HepG2 (cell line): ENCODE data around the gene POLQ. TPM values are rescaled to one million over a fixed set of nuclear protein-coding genes. Genes with fewer than 3 reads are reported as not detected.

ENCODE experiments used
- ATAC-seq: fragments of 200-7000 bp; cut with Tn5 transposase; 3 replicates; pipeline ENCODE4 v1.9.1; 2020; ENCODE audit warnings: mild to moderate bottlenecking, moderate library complexity
- Bru-seq: library from RNA; stranded (reverse); fragments of 400-500 nt; gene quantifications from one replicate; lab custom pipeline; 2021; lab: Mats Ljungman, UMichigan
- BruChase-seq, 2 experiments: library from RNA; stranded (reverse); fragments of 400-500 nt; gene quantifications; one replicate each; lab custom pipeline; 2021; lab: Mats Ljungman, UMichigan
- BruUV-seq: library from RNA; stranded (reverse); fragments of 400-500 nt; replicated peaks from 2 replicates; lab custom pipeline; 2021; lab: Mats Ljungman, UMichigan
- CTCF ChIA-PET: fragments of 300-600 bp; formaldehyde crosslinking; extraction: SDS; loops from one replicate; lab custom pipeline; 2021; ENCODE audit warnings: low total read pairs, inconsistent platforms, low intra/inter-chr PET ratio; lab: Yijun Ruan, JAX
- POLR2A ChIA-PET: fragments of 350-600 bp; sonication (Branson Sonifier 250); formaldehyde crosslinking; loops from one replicate; lab custom pipeline; 2020; ENCODE audit warnings: antibody characterized with exemption, inconsistent platforms; lab: Yijun Ruan, JAX
- DNase-seq: peaks from one replicate; pipeline ENCODE4 v3.0.0-alpha.2; 2015; ENCODE audit warnings: low spot score
- FAIRE-seq: peaks from 3 replicates; lab custom pipeline; 2011; peaks lifted over from hg19 to GRCh38; lab: Jason Lieb, UNC
- H2AFZ ChIP-seq: one replicate; pipeline ENCODE4 v1.6.1; 2011; ENCODE audit warnings: low read length, inconsistent platforms
- H3K27ac ChIP-seq: fragments of 300-600 bp; 3 replicates; pipeline ENCODE4 v1.8.0; 2011; ENCODE audit warnings: mixed run types, mild to moderate bottlenecking, mixed read lengths, low read length, inconsistent platforms; ENCODE audit not compliant: insufficient read depth; ENCODE audit errors: extremely low read length
- H3K27me3 ChIP-seq, 2 experiments: fragments of 200-600 bp in 1 of 2; 2 replicates in 1 of 2; 3 replicates in 1 of 2; pipeline versions ENCODE4 v1.6.0 to v1.8.0; 2011; ENCODE audit warnings: low read length in 2 of 2, mild to moderate bottlenecking in 2 of 2, moderate library complexity in 2 of 2, inconsistent platforms in 1 of 2; ENCODE audit not compliant: insufficient read depth in 2 of 2, control insufficient read depth in 1 of 2
- H3K36me3 ChIP-seq, 2 experiments: fragments of 200-600 bp in 1 of 2; replicated peaks in 1 of 2; 2 replicates in 1 of 2; 3 replicates in 1 of 2; pipeline versions ENCODE4 v1.5.1 to v1.8.0; 2011; ENCODE audit warnings: low read length in 2 of 2, inconsistent platforms in 1 of 2; ENCODE audit not compliant: insufficient read depth in 2 of 2, control insufficient read depth in 1 of 2
- H3K4me1 ChIP-seq: 2 replicates; pipeline ENCODE4 v1.5.1; 2012; ENCODE audit warnings: low read length, inconsistent platforms; ENCODE audit not compliant: insufficient read depth
- H3K4me2 ChIP-seq: 2 replicates; pipeline ENCODE4 v1.6.0; 2011; ENCODE audit warnings: low read depth, low read length, inconsistent platforms
- H3K4me3 ChIP-seq, 3 experiments: fragments of 200-600 bp in 1 of 3; sonication (generic), shearing (Covaris generic) in 1 of 3; replicated peaks in 1 of 3; 2 replicates each; pipeline ENCODE4 v1.5.1; 2011 to 2016; ENCODE audit warnings: low read length in 3 of 3, inconsistent platforms in 2 of 3, low read depth in 2 of 3, mild to moderate bottlenecking in 2 of 3, control low read depth in 1 of 3, mixed read lengths in 1 of 3; ENCODE audit not compliant: insufficient read depth in 1 of 3
- H3K79me2 ChIP-seq: one replicate; pipeline ENCODE4 v1.6.1; 2011; ENCODE audit warnings: low read length, inconsistent platforms; ENCODE audit not compliant: insufficient read depth
- H3K9ac ChIP-seq: 2 replicates; pipeline ENCODE4 v1.6.0; 2011; ENCODE audit warnings: mild to moderate bottlenecking, low read depth, low read length, inconsistent platforms; ENCODE audit not compliant: insufficient read depth
- H3K9me3 ChIP-seq: 2 replicates; pipeline ENCODE4 v1.5.1; 2012; ENCODE audit warnings: mild to moderate bottlenecking, low read length
- H4K20me1 ChIP-seq: 2 replicates; pipeline ENCODE4 v1.6.0; 2011; ENCODE audit warnings: inconsistent platforms, mild to moderate bottlenecking, low read length, moderate library complexity; ENCODE audit not compliant: insufficient read depth
- FOXO1 ChIP-seq: sonication (generic); formaldehyde crosslinking; IDR thresholded peaks from 2 replicates; pipeline ENCODE4 v1.4.0; 2020; ENCODE audit warnings: missing genetic modification reagents
- GTF2F1 ChIP-seq: fragments of 150-350 bp; IDR thresholded peaks from 2 replicates; pipeline ENCODE4 v1.6.1; 2014; ENCODE audit warnings: low read length
- HES4 ChIP-seq: sonication (generic); formaldehyde crosslinking; IDR thresholded peaks from 2 replicates; pipeline ENCODE4 v1.9.0; 2021; ENCODE audit warnings: mild to moderate bottlenecking, missing genetic modification reagents, borderline replicate concordance
- KAT8 ChIP-seq: IDR thresholded peaks from 2 replicates; pipeline ENCODE4 v1.6.1; 2016; ENCODE audit warnings: missing genetic modification reagents, missing compliant biosample characterization
- KLF15 ChIP-seq: sonication (generic); formaldehyde crosslinking; IDR thresholded peaks from 2 replicates; pipeline ENCODE4 v1.8.1; 2023; ENCODE audit warnings: borderline replicate concordance, mild to moderate bottlenecking, inconsistent platforms, missing genetic modification reagents, mixed read lengths
- MTF2 ChIP-seq: sonication (generic); formaldehyde crosslinking; IDR thresholded peaks from 2 replicates; pipeline ENCODE4 v1.5.0; 2020; ENCODE audit warnings: missing genetic modification reagents, borderline replicate concordance
- RFXAP ChIP-seq: sonication (generic); formaldehyde crosslinking; IDR thresholded peaks from 2 replicates; pipeline ENCODE4 v1.4.0; 2020; ENCODE audit warnings: missing genetic modification reagents, borderline replicate concordance
- SIN3B ChIP-seq: fragments of 150-350 bp; IDR thresholded peaks from 2 replicates; pipeline ENCODE4 v1.6.1; 2014; ENCODE audit warnings: low read length
- TSC22D2 ChIP-seq: sonication (generic); formaldehyde crosslinking; IDR thresholded peaks from 2 replicates; pipeline ENCODE4 v1.5.1; 2020; ENCODE audit warnings: missing genetic modification reagents, mild to moderate bottlenecking, borderline replicate concordance
- ZMYM4 ChIP-seq: sonication (generic); formaldehyde crosslinking; IDR thresholded peaks from 2 replicates; pipeline ENCODE4 v1.8.1; 2023; ENCODE audit warnings: mild to moderate bottlenecking, missing genetic modification reagents
- ZNF446 ChIP-seq: sonication (generic); formaldehyde crosslinking; IDR thresholded peaks from 2 replicates; pipeline ENCODE4 v1.5.0; 2020; ENCODE audit warnings: mild to moderate bottlenecking, missing genetic modification reagents
- WGBS: methylation state at CpG from one replicate; pipeline ENCODE4 v1.1.6; 2017; ENCODE audit warnings: low lambda C conversion rate; 5-methylcytosine and 5-hydroxymethylcytosine counted together
- in situ Hi-C: cut with HindIII; loops from 2 replicates; pipeline ENCODE4 v1.10.0; 2017; ENCODE audit warnings: low pct_unique_long_range_greater_than_20kb; ENCODE audit not compliant: extremely low pct_ligation_motif_present
- intact Hi-C: fragments of 100-400 bp; cut with micrococcal nuclease; formaldehyde crosslinking; loops from one replicate; pipeline ENCODE4 v1.10.0; 2022; ENCODE audit not compliant: unreplicated experiment
- long read RNA-seq, 2 experiments: library from RNA in 1 of 2; library from polyadenylated mRNA in 1 of 2; stranded (forward) in 1 of 2; unstranded in 1 of 2; transcript quantifications; one replicate each; pipeline ENCODE4 v2.0.0, GENCODE V29; 2019 to 2022
- polyA minus RNA-seq, 3 experiments: library from RNA; depleted of rRNA, polyadenylated mRNA; stranded (reverse); fragments of >200 nt; gene quantifications; 2 replicates each; pipeline ENCODE4 v1.2.3, GENCODE V29; 2011; ENCODE audit warnings: low replicate concordance in 1 of 3
- polyA plus RNA-seq, 8 experiments: library from polyadenylated mRNA; depleted of rRNA in 3 of 8; stranded (reverse) in 7 of 8; unstranded in 1 of 8; fragments of >200 nt; fragmentation: Illumina TruSeq in 4 of 8; extraction: Trizol in 4 of 8; gene quantifications; 2 replicates each; pipeline versions ENCODE4 v1.2.1 to v1.2.3, GENCODE V29; 2011 to 2016; ENCODE audit warnings: low read depth in 4 of 8, missing spikeins in 1 of 8, mixed read lengths in 1 of 8; ENCODE audit not compliant: insufficient read depth in 1 of 8
- total RNA-seq, 5 experiments: library from RNA; depleted of rRNA; stranded (reverse); fragments of >200 nt; fragmentation: Illumina TruSeq; extraction: Trizol; gene quantifications; 2 replicates each; pipeline ENCODE4 v1.2.3, GENCODE V29; 2016; ENCODE audit warnings: low read depth in 1 of 5
- TF ChIP-seq, protein P1 (sequence below): IDR thresholded peaks from 2 replicates; pipeline ENCODE4 v1.6.1; 2016
- TF ChIP-seq, protein P2 (sequence below): sonication (generic); formaldehyde crosslinking; conservative IDR thresholded peaks from 2 replicates; pipeline ENCODE4 v1.8.0; 2022; ENCODE audit warnings: mild to moderate bottlenecking, moderate library complexity, missing genetic modification reagents

Gene POLQ
- 16.0 and 18.6 TPM in 2 replicates for total RNA-seq (2016; rRNA removed; fragmentation: Illumina TruSeq; extraction: Trizol)
- total RNA-seq (2016; cell fraction: cytosol; rRNA removed; fragmentation: Illumina TruSeq; extraction: Trizol; ENCODE audit: low read depth), result 7.9 and 9.3 TPM in 2 replicates
- total RNA-seq (2016; cell fraction: insoluble cytoplasmic fraction; rRNA removed; fragmentation: Illumina TruSeq; extraction: Trizol), result 15.2 and 17.0 TPM in 2 replicates
- 8.4 TPM in 2 replicates for total RNA-seq (2016; cell fraction: membrane; rRNA removed; fragmentation: Illumina TruSeq; extraction: Trizol)
- 35.4 and 39.0 TPM in 2 replicates for total RNA-seq (2016; cell fraction: nucleus; rRNA removed; fragmentation: Illumina TruSeq; extraction: Trizol)
- 1.6 and 2.5 TPM in 2 replicates for polyA plus RNA-seq (2011; rRNA removed)
- polyA plus RNA-seq (2011; cell fraction: cytosol; rRNA removed), result 0.64 and 0.68 TPM in 2 replicates
- polyA plus RNA-seq (2011; cell fraction: nucleus; rRNA removed), result 4.0 TPM in 2 replicates
- 1.2 and 3.3 TPM in 2 replicates for polyA plus RNA-seq (2012)
- 0.26 and 0.33 TPM in 2 replicates for polyA plus RNA-seq (2016; cell fraction: cytosol; fragmentation: Illumina TruSeq; extraction: Trizol; ENCODE audit: low read depth)
- polyA plus RNA-seq (2016; cell fraction: insoluble cytoplasmic fraction; fragmentation: Illumina TruSeq; extraction: Trizol; ENCODE audit: low read depth), result 6.7 and 8.3 TPM in 2 replicates
- polyA plus RNA-seq (2016; cell fraction: membrane; fragmentation: Illumina TruSeq; extraction: Trizol; ENCODE audit: low read depth), result 0.59 and 0.71 TPM in 2 replicates
- 42.1 and 43.8 TPM in 2 replicates for polyA plus RNA-seq (2016; cell fraction: nucleus; fragmentation: Illumina TruSeq; extraction: Trizol; ENCODE audit: insufficient read depth, low read depth)
- 2.2 and 12.9 TPM in 2 replicates for polyA minus RNA-seq (2011; rRNA and poly(A)+ RNA removed; ENCODE audit: low replicate concordance)
- 1.4 and 2.6 TPM in 2 replicates for polyA minus RNA-seq (2011; cell fraction: cytosol; rRNA and poly(A)+ RNA removed)
- polyA minus RNA-seq (2011; cell fraction: nucleus; rRNA and poly(A)+ RNA removed), result 17.8 and 27.3 TPM in 2 replicates
- percentile 56 among the genes with signal in this experiment for Bru-seq, nascent RNA
- BruChase-seq, experiment 1, labeled RNA remaining after a 6-hour chase, result percentile 57 among the genes with signal in this experiment
- BruChase-seq, experiment 2, labeled RNA remaining after a 2-hour chase, result percentile 65 among the genes with signal in this experiment
- long read RNA-seq, experiment 1, partial matches to known transcripts, result 1 of 2 reads
- long read RNA-seq, experiment 1, other reads (novel, unspliced or antisense), result 1 of 2 reads
- long read RNA-seq, experiment 2, partial matches to known transcripts, result 1 of 2 reads
- long read RNA-seq, experiment 2, other reads (novel, unspliced or antisense), result 1 of 2 reads

DNA sequence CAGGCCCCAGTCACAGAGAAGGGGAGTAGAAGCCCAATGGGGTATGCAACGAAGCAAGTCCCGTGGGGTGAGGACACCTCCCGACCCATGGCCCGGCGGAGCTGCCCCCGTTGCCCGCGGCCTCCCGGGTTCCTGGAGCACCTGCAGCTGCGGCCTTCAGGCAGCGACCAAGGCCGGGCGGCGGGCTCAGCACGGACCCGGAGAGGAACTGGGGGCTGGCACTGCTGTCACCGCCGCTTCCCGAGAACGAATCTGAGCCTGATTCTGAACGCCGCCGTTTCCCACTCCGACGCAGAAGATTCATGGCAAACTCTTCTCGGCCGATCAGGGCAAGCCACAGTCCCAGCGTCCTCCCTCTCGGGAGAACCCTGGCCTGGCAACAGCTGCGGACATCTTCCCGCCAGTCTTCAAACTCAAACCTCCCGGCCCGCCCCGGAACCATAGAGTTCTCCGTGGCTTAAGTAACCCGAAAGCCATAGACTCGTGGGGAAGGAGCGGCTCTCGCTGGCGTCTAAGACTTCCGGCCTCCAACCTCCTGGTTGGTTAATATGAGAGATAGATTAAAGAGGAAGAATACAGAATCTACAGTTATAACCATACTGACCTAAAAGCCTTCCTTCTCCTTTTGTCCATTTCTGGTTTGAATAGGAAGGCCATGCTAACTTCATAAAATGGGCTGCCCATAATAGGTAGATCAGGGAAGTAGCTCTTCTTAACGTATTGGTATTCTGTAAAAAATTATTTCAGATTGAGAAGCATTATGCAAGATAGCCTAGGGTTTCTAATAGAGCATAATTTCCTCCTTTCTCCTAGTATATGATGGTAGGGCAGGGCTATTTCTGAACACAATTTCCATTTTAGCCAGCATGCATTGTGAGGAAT is at the start of gene POLQ:
Gene POLQ (minus strand): TSS at position 415 of the 882 bp plus-strand sequence. CDS start 111 bp downstream, at position 304.
- H3K4me3 ChIP-seq, result peak within 1 kb of the TSS; percentile 81 to 96 (median 82)
- H3K79me2 ChIP-seq, result peaks cover 15% of the 10 kb centered on the region
- peak within 1 kb of the TSS; percentile 99 for H2AFZ ChIP-seq
- WGBS, result 1% methylated on average over 24 of the region's 42 CpGs
- no peaks in the 10 kb centered on the region for H3K9me3 ChIP-seq
- CTCF ChIA-PET, result interaction anchor here (0.7 to 2.2 kb wide), 4 partner anchors 450 to 1133 kb away, joined by 3 to 9 read pairs (median 7); no protein-coding TSS in a partner anchor
- in situ Hi-C loops (loop anchor here (5.0 to 10.0 kb wide), 2 partner anchors 449 to 711 kb away; no protein-coding TSS in a partner anchor), intact Hi-C loops (loop anchor here (1.0 to 10.0 kb wide), 10 partner anchors 203 to 1941 kb away; partner anchors contain the start of genes FAM162A, GOLGB1 and MIX23)
- H3K27me3 ChIP-seq, result no peaks in the 10 kb centered on the region; a peak in 1 of 5 replicates
- ATAC-seq (peak; percentile 97), DNase-seq (peak; percentile 87), FAIRE-seq (peak; percentile 72)
- TSS peak; percentile 81 for BruUV-seq
- H3K36me3 ChIP-seq, result peaks cover 0 to 14% of the 10 kb centered on the region in 2 experiments; a peak in 2 of 5 replicates
- POLR2A ChIA-PET, result interaction anchor here (0.5 kb wide), 1 partner anchor 73 kb away, joined by 3 read pairs; no protein-coding TSS in a partner anchor
- H3K4me2 ChIP-seq, result peak within 1 kb of the TSS; percentile 85
- peak within 1 kb of the TSS; percentile 51 for H3K27ac ChIP-seq
- H3K9ac ChIP-seq, result peak within 1 kb of the TSS; percentile 76
- no peaks in the 10 kb centered on the region for H4K20me1 ChIP-seq
- peaks cover 9% of the 10 kb centered on the region for H3K4me1 ChIP-seq
- peak; percentile 65; the same call in 1 of the 2 replicates for TF ChIP-seq RFXAP
- TF ChIP-seq, protein P1, sequence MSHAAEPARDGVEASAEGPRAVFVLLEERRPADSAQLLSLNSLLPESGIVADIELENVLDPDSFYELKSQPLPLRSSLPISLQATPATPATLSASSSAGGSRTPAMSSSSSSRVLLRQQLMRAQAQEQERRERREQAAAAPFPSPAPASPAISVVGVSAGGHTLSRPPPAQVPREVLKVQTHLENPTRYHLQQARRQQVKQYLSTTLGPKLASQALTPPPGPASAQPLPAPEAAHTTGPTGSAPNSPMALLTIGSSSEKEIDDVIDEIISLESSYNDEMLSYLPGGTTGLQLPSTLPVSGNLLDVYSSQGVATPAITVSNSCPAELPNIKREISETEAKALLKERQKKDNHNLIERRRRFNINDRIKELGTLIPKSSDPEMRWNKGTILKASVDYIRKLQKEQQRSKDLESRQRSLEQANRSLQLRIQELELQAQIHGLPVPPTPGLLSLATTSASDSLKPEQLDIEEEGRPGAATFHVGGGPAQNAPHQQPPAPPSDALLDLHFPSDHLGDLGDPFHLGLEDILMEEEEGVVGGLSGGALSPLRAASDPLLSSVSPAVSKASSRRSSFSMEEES (CRISPR knock-in tag), result 0 out of 2 replicates have a peak, but pooled peaks have one; percentile 49
- peak; percentile 34; the same call in 1 of the 2 replicates for TF ChIP-seq KLF15 (CRISPR knock-in tag)
- TF ChIP-seq ZMYM4 (CRISPR knock-in tag), result peak; percentile 71
- TF ChIP-seq, protein P2, sequence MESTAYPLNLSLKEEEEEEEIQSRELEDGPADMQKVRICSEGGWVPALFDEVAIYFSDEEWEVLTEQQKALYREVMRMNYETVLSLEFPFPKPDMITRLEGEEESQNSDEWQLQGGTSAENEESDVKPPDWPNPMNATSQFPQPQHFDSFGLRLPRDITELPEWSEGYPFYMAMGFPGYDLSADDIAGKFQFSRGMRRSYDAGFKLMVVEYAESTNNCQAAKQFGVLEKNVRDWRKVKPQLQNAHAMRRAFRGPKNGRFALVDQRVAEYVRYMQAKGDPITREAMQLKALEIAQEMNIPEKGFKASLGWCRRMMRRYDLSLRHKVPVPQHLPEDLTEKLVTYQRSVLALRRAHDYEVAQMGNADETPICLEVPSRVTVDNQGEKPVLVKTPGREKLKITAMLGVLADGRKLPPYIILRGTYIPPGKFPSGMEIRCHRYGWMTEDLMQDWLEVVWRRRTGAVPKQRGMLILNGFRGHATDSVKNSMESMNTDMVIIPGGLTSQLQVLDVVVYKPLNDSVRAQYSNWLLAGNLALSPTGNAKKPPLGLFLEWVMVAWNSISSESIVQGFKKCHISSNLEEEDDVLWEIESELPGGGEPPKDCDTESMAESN (CRISPR knock-in tag), result 0 out of 2 replicates have a peak, but pooled peaks have one; percentile 60
- TF ChIP-seq TSC22D2, result 0 out of 2 replicates have a peak, but pooled peaks have one; percentile 12
- TF ChIP-seq MTF2, result peak; percentile 78; the same call in 1 of the 2 replicates
- TF ChIP-seq SIN3B, result peak; percentile 96
- peak; percentile 98 for TF ChIP-seq KAT8 (CRISPR knock-in tag)
- TF ChIP-seq FOXO1 (CRISPR knock-in tag), result no peak
- no peak for TF ChIP-seq ZNF446
- no peak for TF ChIP-seq GTF2F1
- no peak for TF ChIP-seq HES4 (CRISPR knock-in tag)
